Smooth muscle cell of bladder (primary cell): ENCODE data around the gene PTCHD4. TPM values are rescaled to one million over a fixed set of nuclear protein-coding genes. Genes with fewer than 3 reads are reported as not detected.

Experiments used
- total RNA-seq: library from RNA; depleted of rRNA; stranded (reverse); fragments of >200 nt; gene quantifications from 2 replicates; pipeline ENCODE4 v1.2.3, GENCODE V29; 2014

The PTCHD4 gene
- 3.0 and 5.5 TPM in 2 replicates for total RNA-seq

DNA sequence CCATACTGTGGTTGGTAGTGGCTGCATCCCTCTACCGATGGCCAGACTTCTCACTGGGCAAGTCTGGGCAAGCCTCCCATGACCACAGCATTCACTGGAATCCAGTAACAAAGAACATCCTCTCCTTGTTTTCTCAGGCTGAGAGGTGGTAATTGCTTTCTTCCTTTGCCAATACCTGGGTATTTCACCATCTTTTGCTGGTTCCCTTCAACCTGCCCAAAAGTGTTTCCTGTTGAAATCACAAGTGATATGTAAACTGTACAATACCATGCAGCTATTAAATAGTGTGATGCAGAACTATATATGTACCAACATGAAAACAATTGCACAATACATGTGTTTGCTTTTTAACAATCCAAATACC is at the start of gene PTCHD4:
Gene PTCHD4 (minus strand): TSS at position 55 of the 364 bp plus-strand sequence. CDS start 42,240 bp downstream, outside the sequence.

